Loucy (cell line): ENCODE data around the gene ZRANB1.

Experiments used
- H2AFZ ChIP-seq: fragments of 200-600 bp; sonication (generic); 2 replicates; pipeline ENCODE4 v1.6.0; 2016; ENCODE audit warnings: antibody characterized with exemption, mild to moderate bottlenecking, low read length, moderate library complexity
- H3F3A ChIP-seq: fragments of 200-600 bp; 2 replicates; pipeline ENCODE4 v1.6.0; 2016; ENCODE audit warnings: antibody characterized with exemption, low read depth, mild to moderate bottlenecking
- H3K27me3 ChIP-seq: fragments of 200-600 bp; sonication (generic); 2 replicates; pipeline ENCODE4 v1.6.1; 2014; ENCODE audit warnings: low read length, mild to moderate bottlenecking; ENCODE audit not compliant: insufficient read depth, poor library complexity, severe bottlenecking
- H3K36me3 ChIP-seq: fragments of 200-600 bp; sonication (generic); 2 replicates; pipeline ENCODE4 v1.6.1; 2016; ENCODE audit warnings: low read length; ENCODE audit not compliant: insufficient read depth
- H3K4me1 ChIP-seq: fragments of 200-600 bp; sonication (generic); 2 replicates; pipeline ENCODE4 v1.5.1; 2014; ENCODE audit warnings: low read length, mild to moderate bottlenecking; ENCODE audit not compliant: insufficient read depth, poor library complexity, severe bottlenecking
- H3K4me2 ChIP-seq: fragments of 200-600 bp; sonication (generic); 2 replicates; pipeline ENCODE4 v1.6.0; 2014; ENCODE audit warnings: antibody characterized with exemption, low read length, low read depth, mild to moderate bottlenecking; ENCODE audit not compliant: poor library complexity, severe bottlenecking
- H3K4me3 ChIP-seq: fragments of 200-600 bp; sonication (generic); 2 replicates; pipeline ENCODE4 v1.5.1; 2014; ENCODE audit warnings: low read length, mild to moderate bottlenecking, mixed read lengths; ENCODE audit not compliant: poor library complexity, severe bottlenecking
- H3K79me2 ChIP-seq: fragments of 200-600 bp; sonication (generic); 2 replicates; pipeline ENCODE4 v1.6.1; 2014; ENCODE audit warnings: low read length; ENCODE audit not compliant: insufficient read depth
- H3K9ac ChIP-seq: fragments of 200-600 bp; sonication (generic); 2 replicates; pipeline ENCODE4 v1.6.0; 2014; ENCODE audit warnings: mild to moderate bottlenecking, low read depth, low read length, moderate library complexity; ENCODE audit not compliant: poor library complexity, severe bottlenecking
- H3K9me2 ChIP-seq: fragments of 200-600 bp; sonication (generic); replicated peaks from 2 replicates; pipeline ENCODE4 v1.6.1; 2016; ENCODE audit warnings: low read depth, low read length, mixed read lengths
- H3K9me3 ChIP-seq: fragments of 200-600 bp; sonication (generic); 2 replicates; pipeline ENCODE4 v1.6.1; 2014; ENCODE audit warnings: mild to moderate bottlenecking, antibody characterized with exemption, low read length, low read depth; ENCODE audit not compliant: insufficient read depth
- H4K20me1 ChIP-seq: fragments of 200-600 bp; sonication (generic); 2 replicates; pipeline ENCODE4 v1.6.0; 2014; ENCODE audit warnings: antibody characterized with exemption, low read length, mild to moderate bottlenecking; ENCODE audit not compliant: insufficient read depth, poor library complexity, severe bottlenecking
- CTCF ChIP-seq: fragments of 200-600 bp; sonication (generic); conservative IDR thresholded peaks from 2 replicates; pipeline ENCODE4 v1.5.1; 2014; ENCODE audit warnings: mild to moderate bottlenecking, antibody characterized with exemption, low read length
- EZH2phosphoT487 ChIP-seq: fragments of 200-600 bp; IDR thresholded peaks from 2 replicates; pipeline ENCODE4 v1.6.1; 2018; ENCODE audit warnings: antibody characterized with exemption, mild to moderate bottlenecking, moderate library complexity, borderline replicate concordance

The ZRANB1 gene

DNA sequence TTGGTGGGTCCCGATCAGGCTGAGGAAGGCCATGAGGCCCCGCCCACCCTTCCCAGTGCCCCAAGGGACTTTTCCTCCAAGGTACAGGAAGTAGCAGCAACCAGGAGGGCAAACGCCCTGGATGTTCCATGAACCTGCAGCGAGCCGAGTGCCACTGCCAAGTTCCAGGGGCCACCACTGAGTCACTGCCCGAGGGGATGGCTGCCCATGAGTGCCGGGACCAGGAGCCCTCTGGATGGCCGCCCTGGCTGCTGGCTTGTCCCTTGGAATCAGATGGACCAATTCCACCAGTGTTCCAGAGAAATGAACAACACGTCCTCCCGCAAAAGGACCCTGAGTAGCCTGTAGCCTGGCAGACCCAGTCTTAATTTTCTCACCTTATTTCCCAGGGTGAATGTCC is 74.2 kb downstream of the ZRANB1 start:
- Histone ChIP-seq H3K36me3 (no peaks in the 10 kb centered on the region), H3K4me3 (no peak overlapping the region), H3K9ac (no peak overlapping the region), H3K79me2 (no peaks in the 10 kb centered on the region), H3K9me2 (no peaks in the 10 kb centered on the region), H4K20me1 (no peaks in the 10 kb centered on the region), H2AFZ (no peak overlapping the region), H3F3A (no peaks in the 10 kb centered on the region), H3K27me3 (no peaks in the 10 kb centered on the region), H3K4me1 (no peaks in the 10 kb centered on the region), H3K4me2 (no peak overlapping the region), H3K9me3 (no peaks in the 10 kb centered on the region)
- TF ChIP-seq EZH2phosphoT487: no peak
- no peak for TF ChIP-seq CTCF

- Histone ChIP-seq H3K79me2 (no peaks in the 10 kb centered on the region), H3K4me1 (no peaks in the 10 kb centered on the region), H3K4me3 (no peak overlapping the region), H3K9ac (no peak overlapping the region), H3K36me3 (no peaks in the 10 kb centered on the region), H3F3A (no peaks in the 10 kb centered on the region), H3K27me3 (no peaks in the 10 kb centered on the region), H2AFZ (no peak overlapping the region), H3K4me2 (no peak overlapping the region), H3K9me2 (no peaks in the 10 kb centered on the region), H4K20me1 (no peaks in the 10 kb centered on the region), H3K9me3 (no peaks in the 10 kb centered on the region)
- no peak for TF ChIP-seq EZH2phosphoT487
These were observed 74.8 kb downstream of the ZRANB1 start for GRCh38 chr10:125016611-125017202.

DNA sequence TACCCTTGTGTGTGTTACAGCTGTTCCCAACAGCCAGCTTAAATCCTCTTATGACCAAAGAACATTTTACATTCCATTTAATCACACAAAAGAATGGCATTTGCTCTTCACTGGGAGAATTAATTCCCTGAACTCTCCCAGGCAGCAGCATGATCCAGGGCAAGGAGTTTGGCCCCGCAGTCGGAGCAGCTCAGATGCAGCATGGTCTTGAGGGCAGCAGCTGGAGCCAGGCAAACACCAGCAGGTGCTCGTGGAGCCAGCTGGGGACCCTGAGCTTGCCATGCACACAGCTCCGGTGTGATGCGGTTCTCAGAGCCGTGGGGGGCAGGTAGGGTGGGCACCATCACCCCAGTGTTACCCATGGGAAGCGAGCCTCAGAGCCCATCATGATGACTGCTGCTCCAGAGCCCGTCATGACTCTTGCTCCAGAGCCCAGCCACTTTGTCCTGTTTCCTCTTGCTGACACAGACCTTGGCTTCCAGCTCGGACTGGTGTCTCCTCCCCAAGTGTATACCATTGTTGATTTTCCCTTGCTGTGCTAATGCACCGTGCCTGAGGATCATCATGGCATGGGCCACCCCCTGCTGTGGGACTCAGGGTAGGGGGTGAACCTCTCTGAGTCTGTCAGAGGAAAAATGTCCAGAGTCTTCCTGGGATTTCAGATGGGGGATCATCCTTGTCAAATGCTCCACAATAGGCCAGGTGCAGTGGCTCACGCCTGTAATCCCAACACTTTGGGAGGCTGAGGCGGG is 75.8 kb downstream of the ZRANB1 start:
- Histone ChIP-seq H3K27me3 (no peaks in the 10 kb centered on the region), H3K9me3 (no peaks in the 10 kb centered on the region), H4K20me1 (no peaks in the 10 kb centered on the region), H3K79me2 (no peaks in the 10 kb centered on the region), H2AFZ (no peak overlapping the region), H3K9ac (no peak overlapping the region), H3F3A (no peaks in the 10 kb centered on the region), H3K4me2 (no peak overlapping the region), H3K9me2 (no peaks in the 10 kb centered on the region), H3K4me3 (no peak overlapping the region), H3K36me3 (no peaks in the 10 kb centered on the region), H3K4me1 (no peaks in the 10 kb centered on the region)
- TF ChIP-seq CTCF (no peak), EZH2phosphoT487 (no peak)
